ENCODE measurements around the gene CHN1. TPM values are rescaled to one million over a fixed set of nuclear protein-coding genes. Genes with fewer than 3 reads are reported as not detected.
A peak's percentile ranks its signal among the peaks of the same experiment; 100 is the strongest.

CHN1 gene, protein sequence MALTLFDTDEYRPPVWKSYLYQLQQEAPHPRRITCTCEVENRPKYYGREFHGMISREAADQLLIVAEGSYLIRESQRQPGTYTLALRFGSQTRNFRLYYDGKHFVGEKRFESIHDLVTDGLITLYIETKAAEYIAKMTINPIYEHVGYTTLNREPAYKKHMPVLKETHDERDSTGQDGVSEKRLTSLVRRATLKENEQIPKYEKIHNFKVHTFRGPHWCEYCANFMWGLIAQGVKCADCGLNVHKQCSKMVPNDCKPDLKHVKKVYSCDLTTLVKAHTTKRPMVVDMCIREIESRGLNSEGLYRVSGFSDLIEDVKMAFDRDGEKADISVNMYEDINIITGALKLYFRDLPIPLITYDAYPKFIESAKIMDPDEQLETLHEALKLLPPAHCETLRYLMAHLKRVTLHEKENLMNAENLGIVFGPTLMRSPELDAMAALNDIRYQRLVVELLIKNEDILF
- 1 to 10 TPM; 1.4 to 3.2 (median 3.0) TPM for total RNA-seq
- total RNA-seq (2013): 5.5 TPM
- 0.99 to 16.4 (median 7.0) reads per million in 29 experiments for total RNA-seq

DNA sequence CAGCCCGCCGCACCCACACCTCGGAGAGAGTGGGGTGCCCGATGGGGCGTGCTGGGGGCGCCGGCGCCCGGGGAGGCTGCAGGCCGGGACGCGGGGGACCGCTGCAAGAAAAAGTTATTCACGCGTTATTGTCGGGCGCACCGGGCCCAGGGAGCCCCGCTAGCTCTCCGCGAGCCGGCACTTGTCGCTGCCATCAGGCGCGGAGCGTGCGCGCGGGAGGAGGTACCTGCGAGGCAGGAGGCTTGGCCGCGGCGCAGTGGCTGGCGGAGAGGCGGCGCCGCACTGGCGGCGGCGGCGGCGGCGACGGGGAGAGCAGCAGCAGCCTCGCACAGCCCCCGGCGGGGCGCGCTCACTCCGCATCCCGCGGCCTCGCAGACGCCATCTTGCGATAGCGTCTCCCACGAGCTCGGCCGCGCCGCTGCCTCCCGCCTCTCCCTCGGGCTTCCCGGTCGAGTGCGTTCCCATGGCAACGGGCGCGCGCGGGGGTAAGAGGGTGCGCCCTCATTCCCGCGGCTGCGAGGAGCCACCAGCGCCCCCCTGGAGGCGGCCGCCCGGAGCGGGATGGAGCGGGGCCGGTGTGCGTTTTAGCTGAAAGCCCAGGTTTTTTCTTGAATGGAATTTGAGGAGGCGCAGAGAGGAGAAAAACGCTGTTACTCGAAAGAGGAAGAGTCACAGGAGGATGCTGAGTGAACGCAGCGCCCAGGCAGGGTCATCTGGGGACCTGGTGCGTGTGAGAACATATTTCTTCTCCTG lies at the start of gene CHN1:
Gene CHN1, minus strand, starts transcription at position 402 of the 753 bp plus-strand sequence. CDS start 469 bp downstream, outside the sequence.
- Histone ChIP-seq H3K4me3 (ENCODE audit: control insufficient read depth in 1 of 2, extremely low read depth in 1 of 2, low read length in 1 of 2) (peak within 1 kb of the TSS; percentile 47 to 76), H3K27me3 (replicated peaks in 1 of 2; ENCODE audit: control insufficient read depth in 2 of 2, extremely low read depth in 1 of 2, insufficient read depth in 2 of 2, low read length in 1 of 2) (peaks cover 21 to 25% of the 10 kb centered on the region in 2 experiments), H3K4me1 (ENCODE audit: control insufficient read depth in 1 of 2, extremely low read depth in 1 of 2, insufficient read depth in 2 of 2, low read length in 2 of 2) (peaks cover 0 to 11% of the 10 kb centered on the region in 2 experiments), H3K36me3 (ENCODE audit: control insufficient read depth in 2 of 2, extremely low read depth in 1 of 2, insufficient read depth in 1 of 2, low read length in 1 of 2) (no peaks in the 10 kb centered on the region), H3K9me3 (no peaks in the 10 kb centered on the region), H3K27ac (ENCODE audit: low read length) (no peak within 1 kb of the TSS)
- Mint-ChIP-seq H3K4me3 (peak within 1 kb of the TSS; percentile 79 to 84 (median 82)), H3K9me3 (no peaks in the 10 kb centered on the region), H3K27ac (no peak within 1 kb of the TSS), H3K27me3 (peaks cover 40 to 54% of the 10 kb centered on the region in 2 donors), H3K36me3 (no peaks in the 10 kb centered on the region), H3K4me1 (peaks cover 4 to 13% (median 8%) of the 10 kb centered on the region in 3 donors)
- ATAC-seq (replicated peaks in 1 of 4) (peak; percentile 96 to 98 (median 98)), DNase-seq (peak; percentile 22 to 80 (median 65))
- POLR2A ChIA-PET: interaction anchor here in 1 of 2 donors (0.6 kb wide), 1 partner anchor 512 kb away, joined by 3 read pairs; no protein-coding TSS in a partner anchor
- CTCF ChIA-PET: interaction anchor here in 1 of 2 donors (0.6 to 1.1 kb wide), 6 partner anchors 100 to 664 kb away, joined by 3 to 8 read pairs (median 4); no protein-coding TSS in a partner anchor
- WGBS (ENCODE audit: insufficient coverage): under 1% methylated on average over 89 of the region's 89 CpGs

DNA sequence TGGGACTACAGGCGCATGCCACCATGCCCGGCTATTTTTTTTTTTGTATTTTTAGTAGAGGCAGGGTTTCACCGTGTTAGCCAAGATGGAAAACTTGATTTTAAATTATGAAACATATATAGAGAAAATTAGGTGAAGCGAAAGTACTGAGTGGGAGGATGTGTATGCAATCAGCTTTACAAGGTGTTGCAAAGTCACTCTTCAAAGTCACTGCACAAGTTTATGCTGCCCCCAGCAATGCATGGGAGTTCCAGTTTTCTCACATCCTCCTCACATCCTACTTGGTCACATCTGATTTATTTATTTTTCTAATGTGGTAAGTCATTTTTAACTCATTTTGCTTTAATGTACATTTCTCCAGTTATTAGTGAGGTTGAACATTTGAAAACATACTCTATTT lies 49.2 kb upstream of the CHN1 start:
- peaks cover 0 to 3% (median 0%) of the 10 kb centered on the region in 3 donors for H3K4me1 Mint-ChIP-seq
- ATAC-seq (replicated peaks in 1 of 4) (no peak), DNase-seq (no peak)
- H3K27me3 Mint-ChIP-seq: no peaks in the 10 kb centered on the region
- POLR2A ChIA-PET: no interaction called here
- Histone ChIP-seq H3K4me1 (ENCODE audit: control insufficient read depth in 1 of 2, extremely low read depth in 1 of 2, insufficient read depth in 2 of 2, low read length in 2 of 2) (no peaks in the 10 kb centered on the region), H3K4me3 (ENCODE audit: control insufficient read depth in 1 of 2, extremely low read depth in 1 of 2, low read length in 1 of 2) (no peak overlapping the region), H3K9me3 (no peaks in the 10 kb centered on the region), H3K27me3 (replicated peaks in 1 of 2; ENCODE audit: control insufficient read depth in 2 of 2, extremely low read depth in 1 of 2, insufficient read depth in 2 of 2, low read length in 1 of 2) (no peaks in the 10 kb centered on the region), H3K27ac (ENCODE audit: low read length) (no peak overlapping the region), H3K36me3 (ENCODE audit: control insufficient read depth in 2 of 2, extremely low read depth in 1 of 2, insufficient read depth in 1 of 2, low read length in 1 of 2) (no peaks in the 10 kb centered on the region)
- H3K4me3 Mint-ChIP-seq: no peak overlapping the region
- H3K36me3 Mint-ChIP-seq: peaks cover 33% of the 10 kb centered on the region
- WGBS (ENCODE audit: insufficient coverage): no CpG with 5 or more reads among the region's 4 CpGs
- peaks cover 0 to 4% (median 0%) of the 10 kb centered on the region in 3 donors for H3K9me3 Mint-ChIP-seq
- H3K27ac Mint-ChIP-seq: no peak overlapping the region
- CTCF ChIA-PET: interaction anchor here in 1 of 2 donors (1.0 kb wide), 1 partner anchor 23 kb away, joined by 3 read pairs; no protein-coding TSS in a partner anchor

DNA sequence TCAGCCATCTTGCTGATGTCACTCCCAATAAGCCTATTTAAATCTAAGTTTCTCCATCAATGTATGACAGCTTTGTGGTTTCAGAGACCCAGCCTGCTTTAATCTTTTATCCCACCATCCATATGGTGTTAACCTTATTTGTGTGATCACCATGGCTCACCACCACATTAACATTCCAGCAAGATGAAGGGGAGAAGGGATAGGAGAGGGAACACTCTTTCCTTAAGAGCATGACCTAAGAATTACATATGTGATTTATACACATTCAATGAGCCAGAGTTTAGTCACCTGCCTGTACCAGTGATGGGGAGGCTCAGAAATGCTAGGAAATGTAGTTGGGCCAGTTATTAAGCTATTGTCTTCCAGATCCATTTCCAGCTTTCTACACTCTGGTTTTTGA lies 44.5 kb upstream of the CHN1 start:
- H3K9me3 Mint-ChIP-seq: peaks cover 0 to 7% (median 0%) of the 10 kb centered on the region in 3 donors
- Histone ChIP-seq H3K36me3 (ENCODE audit: control insufficient read depth in 2 of 2, extremely low read depth in 1 of 2, insufficient read depth in 1 of 2, low read length in 1 of 2) (no peaks in the 10 kb centered on the region), H3K27ac (ENCODE audit: low read length) (no peak overlapping the region), H3K4me1 (ENCODE audit: control insufficient read depth in 1 of 2, extremely low read depth in 1 of 2, insufficient read depth in 2 of 2, low read length in 2 of 2) (no peaks in the 10 kb centered on the region), H3K27me3 (replicated peaks in 1 of 2; ENCODE audit: control insufficient read depth in 2 of 2, extremely low read depth in 1 of 2, insufficient read depth in 2 of 2, low read length in 1 of 2) (no peaks in the 10 kb centered on the region), H3K4me3 (ENCODE audit: control insufficient read depth in 1 of 2, extremely low read depth in 1 of 2, low read length in 1 of 2) (no peak overlapping the region), H3K9me3 (no peaks in the 10 kb centered on the region)
- no peak for DNase-seq
- no peak overlapping the region for H3K4me3 Mint-ChIP-seq
- peaks cover 18% of the 10 kb centered on the region for H3K36me3 Mint-ChIP-seq
- H3K4me1 Mint-ChIP-seq: peaks cover 0 to 9% (median 0%) of the 10 kb centered on the region in 3 donors
- no peaks in the 10 kb centered on the region for H3K27me3 Mint-ChIP-seq
- H3K27ac Mint-ChIP-seq: no peak overlapping the region
- ATAC-seq (replicated peaks in 1 of 4): no peak
- POLR2A ChIA-PET: no interaction called here
- CTCF ChIA-PET: no interaction called here

DNA sequence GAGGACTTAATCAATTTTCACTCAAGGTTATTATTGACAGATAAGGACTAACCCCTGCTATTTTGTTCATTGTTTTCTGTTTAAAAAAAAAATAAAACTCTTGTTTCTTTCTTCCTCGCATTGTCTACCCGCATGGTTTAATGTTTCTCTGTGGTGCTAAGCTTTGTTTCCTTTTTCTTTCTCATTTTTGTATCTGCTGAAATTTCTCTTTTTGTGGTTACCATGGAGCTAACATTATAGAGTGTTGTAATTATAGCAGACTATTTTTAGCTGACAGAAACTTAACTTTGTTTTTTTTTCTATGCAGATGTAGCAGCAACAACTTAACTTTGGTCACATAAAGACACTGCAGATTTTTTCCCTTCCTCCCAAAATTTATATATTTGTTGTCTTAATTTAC lies 43.1 kb upstream of the CHN1 start:
- Mint-ChIP-seq H3K27ac (no peak overlapping the region), H3K4me1 (peaks cover 0 to 9% (median 0%) of the 10 kb centered on the region in 3 donors), H3K4me3 (no peak overlapping the region), H3K36me3 (peaks cover 18% of the 10 kb centered on the region), H3K9me3 (peaks cover 0 to 13% (median 0%) of the 10 kb centered on the region in 3 donors), H3K27me3 (no peaks in the 10 kb centered on the region)
- no peak for DNase-seq
- ChIA-PET CTCF (no interaction called here), POLR2A (no interaction called here)
- ATAC-seq (replicated peaks in 1 of 4): no peak
- no peak overlapping the region for H3K27ac ChIP-seq (ENCODE audit: low read length)
- H3K27me3 ChIP-seq (replicated peaks in 1 of 2; ENCODE audit: control insufficient read depth in 2 of 2, extremely low read depth in 1 of 2, insufficient read depth in 2 of 2, low read length in 1 of 2): no peaks in the 10 kb centered on the region
- no peaks in the 10 kb centered on the region for H3K36me3 ChIP-seq (ENCODE audit: control insufficient read depth in 2 of 2, extremely low read depth in 1 of 2, insufficient read depth in 1 of 2, low read length in 1 of 2)
- no peak overlapping the region for H3K4me3 ChIP-seq (ENCODE audit: control insufficient read depth in 1 of 2, extremely low read depth in 1 of 2, low read length in 1 of 2)
- no peaks in the 10 kb centered on the region for H3K9me3 ChIP-seq
- WGBS (ENCODE audit: insufficient coverage): no CpG with 5 or more reads among the region's 2 CpGs
- no peaks in the 10 kb centered on the region for H3K4me1 ChIP-seq (ENCODE audit: control insufficient read depth in 1 of 2, extremely low read depth in 1 of 2, insufficient read depth in 2 of 2, low read length in 2 of 2)

DNA sequence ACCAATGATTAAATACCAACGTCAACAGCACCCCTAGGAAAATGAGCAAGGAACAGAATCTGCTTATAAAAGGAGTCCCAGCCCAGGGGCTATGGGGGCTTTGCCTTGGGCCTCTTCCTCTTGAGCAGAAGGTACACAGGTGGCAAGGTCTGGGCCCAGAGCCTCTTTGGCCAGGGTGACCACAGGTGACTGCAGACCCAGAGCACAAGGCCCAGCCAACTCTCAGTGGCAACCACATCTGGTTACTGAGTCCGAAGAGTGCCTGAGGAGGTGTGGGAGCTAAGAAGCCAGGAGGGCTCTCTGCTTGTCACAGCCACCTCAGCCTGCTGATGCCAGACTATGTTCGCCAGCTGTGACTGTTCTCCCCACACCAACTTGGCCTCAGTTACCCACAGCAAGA lies 34.3 kb upstream of the CHN1 start:
- Histone ChIP-seq H3K36me3 (ENCODE audit: control insufficient read depth in 2 of 2, extremely low read depth in 1 of 2, insufficient read depth in 1 of 2, low read length in 1 of 2) (no peaks in the 10 kb centered on the region), H3K27me3 (replicated peaks in 1 of 2; ENCODE audit: control insufficient read depth in 2 of 2, extremely low read depth in 1 of 2, insufficient read depth in 2 of 2, low read length in 1 of 2) (no peaks in the 10 kb centered on the region), H3K27ac (ENCODE audit: low read length) (no peak overlapping the region), H3K9me3 (no peaks in the 10 kb centered on the region), H3K4me3 (ENCODE audit: control insufficient read depth in 1 of 2, extremely low read depth in 1 of 2, low read length in 1 of 2) (no peak overlapping the region), H3K4me1 (ENCODE audit: control insufficient read depth in 1 of 2, extremely low read depth in 1 of 2, insufficient read depth in 2 of 2, low read length in 2 of 2) (peaks cover 0 to 3% of the 10 kb centered on the region in 2 experiments)
- POLR2A ChIA-PET: interaction anchor here in 1 of 2 donors (0.5 to 0.7 kb wide), 2 partner anchors 10 to 445 kb away, joined by 3 read pairs; no protein-coding TSS in a partner anchor
- WGBS (ENCODE audit: insufficient coverage): no CpG with 5 or more reads among the region's 3 CpGs
- H3K27me3 Mint-ChIP-seq: no peaks in the 10 kb centered on the region
- H3K9me3 Mint-ChIP-seq: peaks cover 0 to 18% (median 0%) of the 10 kb centered on the region in 3 donors
- H3K4me3 Mint-ChIP-seq: no peak overlapping the region
- H3K27ac Mint-ChIP-seq: no peak overlapping the region
- ATAC-seq (replicated peaks in 1 of 4): no peak
- no peaks in the 10 kb centered on the region for H3K36me3 Mint-ChIP-seq
- CTCF ChIA-PET: interaction anchor here in 1 of 2 donors (0.6 kb wide), 1 partner anchor 30 kb away, joined by 3 read pairs; no protein-coding TSS in a partner anchor
- DNase-seq: no peak
- H3K4me1 Mint-ChIP-seq: peaks cover 9 to 18% (median 12%) of the 10 kb centered on the region in 3 donors

DNA sequence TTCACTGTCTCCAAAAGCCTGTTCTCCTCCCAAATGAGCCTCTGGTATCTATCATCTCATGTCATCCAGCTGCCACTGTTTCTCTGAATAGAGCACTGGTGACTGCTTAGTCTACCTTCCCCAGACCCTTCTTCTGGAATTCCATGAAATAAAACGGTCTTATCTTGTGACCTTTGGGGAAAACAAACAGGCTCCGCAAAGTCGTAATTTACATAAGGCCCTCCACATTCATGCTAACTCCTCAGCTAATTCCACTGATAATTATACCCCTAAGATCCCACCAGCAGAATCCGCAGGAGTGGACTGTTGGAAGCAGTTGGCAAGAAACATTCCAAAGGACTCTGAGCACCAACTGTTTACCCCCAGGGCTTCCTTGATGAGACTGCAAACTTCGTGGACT lies 33.9 kb upstream of the CHN1 start:
- peaks cover 9 to 18% (median 12%) of the 10 kb centered on the region in 3 donors for H3K4me1 Mint-ChIP-seq
- peaks cover 0 to 18% (median 0%) of the 10 kb centered on the region in 3 donors for H3K9me3 Mint-ChIP-seq
- ChIA-PET CTCF (interaction anchor here in 1 of 2 donors (0.6 to 1.0 kb wide), 3 partner anchors 9 to 44 kb away, joined by 3 read pairs; no protein-coding TSS in a partner anchor), POLR2A (no interaction called here)
- Histone ChIP-seq H3K9me3 (no peaks in the 10 kb centered on the region), H3K4me1 (ENCODE audit: control insufficient read depth in 1 of 2, extremely low read depth in 1 of 2, insufficient read depth in 2 of 2, low read length in 2 of 2) (peaks cover 0 to 3% of the 10 kb centered on the region in 2 experiments), H3K27ac (ENCODE audit: low read length) (no peak overlapping the region), H3K27me3 (replicated peaks in 1 of 2; ENCODE audit: control insufficient read depth in 2 of 2, extremely low read depth in 1 of 2, insufficient read depth in 2 of 2, low read length in 1 of 2) (no peaks in the 10 kb centered on the region), H3K4me3 (ENCODE audit: control insufficient read depth in 1 of 2, extremely low read depth in 1 of 2, low read length in 1 of 2) (no peak overlapping the region), H3K36me3 (ENCODE audit: control insufficient read depth in 2 of 2, extremely low read depth in 1 of 2, insufficient read depth in 1 of 2, low read length in 1 of 2) (no peaks in the 10 kb centered on the region)
- no peaks in the 10 kb centered on the region for H3K36me3 Mint-ChIP-seq
- DNase-seq (no peak), ATAC-seq (replicated peaks in 1 of 4) (no peak)
- H3K4me3 Mint-ChIP-seq: no peak overlapping the region
- no peak overlapping the region for H3K27ac Mint-ChIP-seq
- 86% methylated on average over 4 of the region's 5 CpGs for WGBS (ENCODE audit: insufficient coverage)
- H3K27me3 Mint-ChIP-seq: no peaks in the 10 kb centered on the region
